ENCODE results near the gene CCNE1. TPM values are rescaled to one million over a fixed set of nuclear protein-coding genes. Genes with fewer than 3 reads are reported as not detected.

CCNE1 gene
- total RNA-seq, 2 donors from 2014 or later: 33.3 to 34.9 TPM

DNA sequence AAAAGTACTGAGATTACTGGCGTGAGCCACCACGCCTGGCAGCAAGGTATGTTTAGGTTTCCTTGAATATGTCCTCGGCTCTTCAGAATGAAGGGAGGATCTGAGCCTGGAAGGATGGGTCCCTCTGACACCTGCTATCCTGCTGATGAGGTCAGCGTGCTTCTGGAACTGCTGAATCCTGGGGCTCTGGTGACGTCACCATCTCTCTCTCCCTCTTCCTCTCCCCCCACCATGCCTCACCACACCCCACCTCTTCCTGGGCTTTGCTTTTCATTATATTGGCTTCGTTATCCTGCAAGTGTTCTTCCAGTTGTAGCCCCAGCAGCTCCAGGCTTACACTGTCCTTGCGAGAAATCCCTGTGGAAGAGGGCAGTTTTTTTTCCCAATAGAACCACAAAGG lies 49.8 kb downstream of the CCNE1 start:
- H3K9me3 Mint-ChIP-seq: peaks cover 1% of the 10 kb centered on the region
- H3K36me3 ChIP-seq (ENCODE audit: control insufficient read depth, insufficient read depth, low read length): no peaks in the 10 kb centered on the region
- peaks cover 3% of the 10 kb centered on the region for H3K27me3 ChIP-seq (ENCODE audit: control insufficient read depth, insufficient read depth, low read length, poor library complexity, severe bottlenecking)
- no peaks in the 10 kb centered on the region for H3K36me3 Mint-ChIP-seq (ENCODE audit: low read depth)
- 91 to 98% methylated on average over 5 to 7 of the region's 7 CpGs for WGBS, 2 experiments (ENCODE audit: insufficient coverage in 1 of 2, insufficient read length in 1 of 2)
- H3K4me3 ChIP-seq (ENCODE audit: low read length): no peak overlapping the region
- no peak overlapping the region for H3K4me3 Mint-ChIP-seq
- no peak for DNase-seq
- no peaks in the 10 kb centered on the region for H3K9me3 ChIP-seq (ENCODE audit: control insufficient read depth, low read length)
- H3K9ac ChIP-seq (ENCODE audit: extremely low read depth, low read length, poor library complexity, severe bottlenecking): no peak overlapping the region
- TF ChIP-seq, protein P1, sequence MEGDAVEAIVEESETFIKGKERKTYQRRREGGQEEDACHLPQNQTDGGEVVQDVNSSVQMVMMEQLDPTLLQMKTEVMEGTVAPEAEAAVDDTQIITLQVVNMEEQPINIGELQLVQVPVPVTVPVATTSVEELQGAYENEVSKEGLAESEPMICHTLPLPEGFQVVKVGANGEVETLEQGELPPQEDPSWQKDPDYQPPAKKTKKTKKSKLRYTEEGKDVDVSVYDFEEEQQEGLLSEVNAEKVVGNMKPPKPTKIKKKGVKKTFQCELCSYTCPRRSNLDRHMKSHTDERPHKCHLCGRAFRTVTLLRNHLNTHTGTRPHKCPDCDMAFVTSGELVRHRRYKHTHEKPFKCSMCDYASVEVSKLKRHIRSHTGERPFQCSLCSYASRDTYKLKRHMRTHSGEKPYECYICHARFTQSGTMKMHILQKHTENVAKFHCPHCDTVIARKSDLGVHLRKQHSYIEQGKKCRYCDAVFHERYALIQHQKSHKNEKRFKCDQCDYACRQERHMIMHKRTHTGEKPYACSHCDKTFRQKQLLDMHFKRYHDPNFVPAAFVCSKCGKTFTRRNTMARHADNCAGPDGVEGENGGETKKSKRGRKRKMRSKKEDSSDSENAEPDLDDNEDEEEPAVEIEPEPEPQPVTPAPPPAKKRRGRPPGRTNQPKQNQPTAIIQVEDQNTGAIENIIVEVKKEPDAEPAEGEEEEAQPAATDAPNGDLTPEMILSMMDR (conservative IDR thresholded peaks at IDR 0.05): no peak
- no peak overlapping the region for H3K27ac Mint-ChIP-seq
- H3K27ac ChIP-seq (ENCODE audit: low read depth, low read length): no peak overlapping the region
- H3K4me1 ChIP-seq (ENCODE audit: control insufficient read depth, insufficient read depth, low read length): peaks cover 5% of the 10 kb centered on the region
- peaks cover 13% of the 10 kb centered on the region for H3K4me1 Mint-ChIP-seq
- peaks cover 13% of the 10 kb centered on the region for H3K27me3 Mint-ChIP-seq (ENCODE audit: insufficient read depth)

DNA sequence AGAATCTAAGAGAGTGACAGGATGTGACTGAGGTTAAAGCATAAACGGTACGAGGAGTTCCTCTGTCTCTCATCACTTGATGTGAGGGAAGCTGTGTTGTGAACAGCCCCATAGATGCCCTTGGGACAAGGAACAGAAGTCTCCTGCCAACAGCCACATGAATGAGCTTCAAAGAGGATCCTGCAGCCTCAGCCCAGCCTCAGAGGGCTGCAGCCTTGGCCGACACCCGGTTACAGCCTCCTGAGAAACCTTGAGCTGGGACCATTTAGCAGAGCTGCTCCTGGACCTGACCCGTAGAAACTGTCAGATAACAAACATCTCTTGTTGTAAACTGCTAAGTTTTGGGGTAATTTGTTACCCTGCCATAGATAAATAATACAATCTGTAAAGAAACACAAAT lies 54.2 kb downstream of the CCNE1 start:
- peak; percentile 17 for DNase-seq
- no peak overlapping the region for H3K4me3 ChIP-seq (ENCODE audit: low read length)
- no peaks in the 10 kb centered on the region for H3K36me3 ChIP-seq (ENCODE audit: control insufficient read depth, insufficient read depth, low read length)
- H3K27me3 ChIP-seq (ENCODE audit: control insufficient read depth, insufficient read depth, low read length, poor library complexity, severe bottlenecking): peaks cover 3% of the 10 kb centered on the region
- Mint-ChIP-seq H3K36me3 (ENCODE audit: low read depth) (no peaks in the 10 kb centered on the region), H3K9me3 (peaks cover 16% of the 10 kb centered on the region), H3K27ac (no peak overlapping the region), H3K27me3 (ENCODE audit: insufficient read depth) (peaks cover 19% of the 10 kb centered on the region), H3K4me1 (peaks cover 2% of the 10 kb centered on the region), H3K4me3 (no peak overlapping the region)
- H3K27ac ChIP-seq (ENCODE audit: low read depth, low read length): no peak overlapping the region
- H3K4me1 ChIP-seq (ENCODE audit: control insufficient read depth, insufficient read depth, low read length): peaks cover 3% of the 10 kb centered on the region
- no peak overlapping the region for H3K9ac ChIP-seq (ENCODE audit: extremely low read depth, low read length, poor library complexity, severe bottlenecking)
- peaks cover 4% of the 10 kb centered on the region for H3K9me3 ChIP-seq (ENCODE audit: control insufficient read depth, low read length)
- TF ChIP-seq, protein P1 (conservative IDR thresholded peaks at IDR 0.05): no peak
- 86 to 90% methylated on average over 5 of the region's 5 CpGs for WGBS, 2 experiments (ENCODE audit: insufficient coverage in 1 of 2, insufficient read length in 1 of 2)

GRCh38 chr19:29867984-29868383 lies 56.2 kb downstream of the CCNE1 start:
- Histone ChIP-seq H3K9me3 (ENCODE audit: control insufficient read depth, low read length) (peaks cover 4% of the 10 kb centered on the region), H3K9ac (ENCODE audit: extremely low read depth, low read length, poor library complexity, severe bottlenecking) (no peak overlapping the region), H3K27me3 (ENCODE audit: control insufficient read depth, insufficient read depth, low read length, poor library complexity, severe bottlenecking) (peaks cover 7% of the 10 kb centered on the region), H3K27ac (ENCODE audit: low read depth, low read length) (no peak overlapping the region), H3K4me1 (ENCODE audit: control insufficient read depth, insufficient read depth, low read length) (peaks cover 3% of the 10 kb centered on the region), H3K36me3 (ENCODE audit: control insufficient read depth, insufficient read depth, low read length) (no peaks in the 10 kb centered on the region), H3K4me3 (ENCODE audit: low read length) (no peak overlapping the region)
- Mint-ChIP-seq H3K4me3 (no peak overlapping the region), H3K9me3 (peaks cover 16% of the 10 kb centered on the region), H3K4me1 (peaks cover 9% of the 10 kb centered on the region), H3K27ac (no peak overlapping the region), H3K36me3 (ENCODE audit: low read depth) (no peaks in the 10 kb centered on the region), H3K27me3 (ENCODE audit: insufficient read depth) (peaks cover 24% of the 10 kb centered on the region)
- WGBS, 2 experiments (ENCODE audit: insufficient coverage in 1 of 2, insufficient read length in 1 of 2): 100% methylated on average over 1 of the region's 1 CpG
- DNase-seq: no peak
- TF ChIP-seq, protein P1 (conservative IDR thresholded peaks at IDR 0.05): no peak

All from endodermal cell (in vitro differentiated cells).